RPMI7951 (cell line): ENCODE measurements around the gene STRADB. TPM values are rescaled to one million over a fixed set of nuclear protein-coding genes. Genes with fewer than 3 reads are reported as not detected.
"Not testable (repeated sequence)": the region's sequence is repeated elsewhere in the genome, so short reads cannot be mapped to it uniquely, and the experiment has no call there.

Source experiments
- DNase-seq: peaks from one replicate; pipeline ENCODE4 v3.0.0-alpha.2; 2012; ENCODE audit warnings: low read depth
- total RNA-seq: library from RNA; depleted of rRNA; stranded (reverse); fragments of >200 nt; shearing (Covaris generic); gene quantifications from 2 replicates; pipeline ENCODE4 v1.2.3, GENCODE V29; 2014; rRNA removed

Gene STRADB, protein sequence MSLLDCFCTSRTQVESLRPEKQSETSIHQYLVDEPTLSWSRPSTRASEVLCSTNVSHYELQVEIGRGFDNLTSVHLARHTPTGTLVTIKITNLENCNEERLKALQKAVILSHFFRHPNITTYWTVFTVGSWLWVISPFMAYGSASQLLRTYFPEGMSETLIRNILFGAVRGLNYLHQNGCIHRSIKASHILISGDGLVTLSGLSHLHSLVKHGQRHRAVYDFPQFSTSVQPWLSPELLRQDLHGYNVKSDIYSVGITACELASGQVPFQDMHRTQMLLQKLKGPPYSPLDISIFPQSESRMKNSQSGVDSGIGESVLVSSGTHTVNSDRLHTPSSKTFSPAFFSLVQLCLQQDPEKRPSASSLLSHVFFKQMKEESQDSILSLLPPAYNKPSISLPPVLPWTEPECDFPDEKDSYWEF
- total RNA-seq, result 61.0 and 83.4 TPM in 2 replicates

DNA sequence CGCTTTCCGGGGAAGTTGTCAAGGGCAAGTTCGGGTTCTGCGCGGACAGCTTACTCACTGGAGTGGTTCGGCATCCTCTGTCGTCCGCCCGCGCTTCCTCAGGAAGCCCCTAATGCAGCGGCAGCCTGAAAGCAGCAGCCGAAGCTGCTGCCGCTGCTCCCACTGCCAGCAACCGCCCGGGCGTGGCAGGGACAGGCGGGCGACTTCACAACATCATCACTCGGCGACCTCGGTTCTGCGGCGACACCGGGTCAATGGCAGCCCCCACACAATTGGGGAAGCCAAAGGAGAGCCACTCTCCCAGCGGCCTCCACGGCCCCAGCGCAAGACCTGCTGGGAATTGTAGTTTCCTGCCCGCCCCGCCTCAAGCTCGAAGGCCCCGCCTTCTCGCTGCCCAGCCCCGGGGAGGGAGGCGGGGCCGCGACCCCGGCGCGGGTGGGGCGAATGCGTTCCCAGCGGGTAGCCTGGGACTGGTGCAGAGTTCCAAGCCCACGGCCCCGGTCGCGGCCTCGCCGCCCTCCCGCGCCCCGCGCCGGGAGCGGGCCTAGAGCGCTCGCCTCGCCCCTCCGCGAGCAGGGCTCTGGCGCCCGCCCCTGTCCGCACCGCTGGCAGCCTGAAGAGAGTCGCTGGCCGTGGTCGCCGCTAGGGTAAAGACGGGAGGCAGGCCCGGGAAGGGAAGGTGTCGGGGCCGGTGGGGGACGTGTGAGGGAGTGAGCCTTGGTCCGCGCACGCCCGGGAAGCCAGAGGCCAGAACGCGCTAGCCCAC is at the start of gene STRADB, which contains the start of gene TRAK2:
TSS of gene STRADB (plus strand) at position 449 of the 766 bp plus-strand sequence. CDS start 3,101 bp downstream, outside the sequence.
TSS of gene TRAK2 (minus strand) at position 167 of the 766 bp plus-strand sequence. CDS start 30,951 bp downstream, outside the sequence.
- DNase-seq, result peak; percentile 95

DNA sequence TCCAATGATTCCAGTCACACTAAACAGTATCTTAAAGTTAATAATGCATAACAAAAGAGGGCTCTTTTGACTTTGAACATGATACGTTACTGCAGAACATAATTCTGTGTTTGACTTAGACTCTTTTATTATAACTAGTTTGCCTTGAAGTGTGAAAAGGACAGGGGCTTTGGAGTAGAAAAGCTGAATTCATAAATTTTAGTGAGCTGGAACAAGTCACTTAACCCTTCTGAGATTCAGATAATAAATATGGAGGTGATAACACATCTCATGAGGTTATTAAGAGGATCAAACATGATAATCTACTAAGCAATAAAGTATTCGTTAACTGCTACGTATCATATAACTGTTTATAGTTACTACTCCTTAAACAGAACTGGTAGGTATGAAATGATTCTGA is 49.7 kb upstream of the STRADB start:
- DNase-seq, result no peak

DNA sequence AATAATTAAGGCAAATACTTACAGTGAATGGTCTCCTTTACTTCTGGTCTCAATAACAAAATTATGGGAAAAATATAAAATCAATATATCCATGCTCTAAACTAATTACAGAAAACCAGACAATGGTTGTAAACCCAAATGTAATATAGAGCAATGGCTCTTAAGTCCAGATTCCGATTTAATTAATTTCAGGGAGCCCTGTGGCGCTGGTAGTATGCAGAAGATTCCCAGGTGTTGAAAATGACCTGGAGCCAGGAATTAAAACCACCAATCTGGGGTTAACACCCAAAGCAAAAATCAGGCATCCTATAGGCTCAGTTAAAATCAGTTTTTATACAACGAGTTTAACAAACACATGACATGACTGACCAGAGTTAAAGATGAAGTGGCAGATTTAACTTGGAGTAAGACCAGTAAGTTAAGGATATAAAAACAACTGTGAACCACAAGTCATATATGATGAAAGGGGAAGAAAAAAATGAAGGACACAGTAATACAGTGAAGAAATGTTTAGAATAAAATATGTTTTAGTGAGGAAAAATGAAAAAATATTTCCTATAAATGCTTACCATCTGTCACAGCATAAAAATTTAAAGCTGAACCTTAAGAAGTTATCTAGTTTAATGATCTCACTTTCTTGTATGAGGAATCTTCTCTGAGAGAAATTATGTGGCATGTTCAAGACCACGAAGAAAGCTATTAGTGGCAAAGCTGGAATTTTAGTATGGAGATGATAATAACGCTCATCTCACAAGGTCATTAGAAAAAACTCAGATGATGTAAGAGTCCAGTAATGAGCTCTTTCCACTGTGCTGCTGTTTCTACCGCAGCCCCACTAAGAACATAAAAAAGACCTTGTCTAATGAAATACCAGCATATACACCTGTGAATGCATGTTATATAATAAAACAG is 48.6 kb upstream of the STRADB start:
- DNase-seq, result peak; percentile 29

DNA sequence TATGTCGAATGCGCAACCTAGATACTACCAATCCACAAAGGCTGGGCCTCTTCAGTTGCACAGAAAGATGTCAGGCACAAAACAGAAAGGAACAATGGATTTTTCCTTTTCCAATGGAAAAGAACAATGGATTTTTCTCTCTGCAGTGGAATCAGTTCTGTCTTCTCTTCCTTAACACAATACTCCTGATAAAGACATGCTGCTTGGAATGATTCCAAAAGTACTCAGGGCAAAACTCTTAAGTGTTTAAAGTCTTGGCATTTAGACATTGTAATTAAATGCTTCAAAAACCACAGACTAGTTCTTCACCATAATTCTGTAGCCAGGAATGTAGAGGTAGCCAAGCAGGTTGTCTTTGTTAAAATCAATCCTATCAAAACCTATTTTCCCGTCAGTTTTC is 47.7 kb upstream of the STRADB start:
- DNase-seq, result peak; percentile 81

DNA sequence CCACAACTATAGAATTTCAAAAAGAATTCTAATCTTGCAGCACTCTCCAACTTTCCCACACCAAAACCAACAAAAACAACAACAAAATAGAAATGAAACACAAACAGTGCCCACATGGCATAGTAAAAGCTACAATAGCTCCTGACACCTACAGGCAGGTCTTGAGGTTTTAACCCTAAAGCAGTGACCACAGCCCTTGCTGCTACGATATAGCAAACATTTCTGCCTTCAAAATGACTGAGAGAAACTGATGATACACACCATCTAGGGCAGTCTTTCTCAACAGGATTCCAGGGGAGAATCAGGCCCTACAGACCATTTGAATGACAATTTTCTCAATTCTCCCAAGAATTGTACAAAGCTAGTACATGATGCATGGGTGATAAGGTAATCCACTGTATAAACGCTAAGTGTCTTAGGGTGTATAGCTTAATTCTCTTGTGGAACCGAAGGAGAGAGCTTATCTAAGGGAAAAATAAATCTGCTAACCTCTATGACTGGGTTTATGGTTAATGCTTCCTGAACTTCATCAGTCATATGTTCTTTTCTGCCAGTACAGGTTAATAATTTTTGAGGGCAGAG is 46.8 kb upstream of the STRADB start:
- DNase-seq, result no peak

DNA sequence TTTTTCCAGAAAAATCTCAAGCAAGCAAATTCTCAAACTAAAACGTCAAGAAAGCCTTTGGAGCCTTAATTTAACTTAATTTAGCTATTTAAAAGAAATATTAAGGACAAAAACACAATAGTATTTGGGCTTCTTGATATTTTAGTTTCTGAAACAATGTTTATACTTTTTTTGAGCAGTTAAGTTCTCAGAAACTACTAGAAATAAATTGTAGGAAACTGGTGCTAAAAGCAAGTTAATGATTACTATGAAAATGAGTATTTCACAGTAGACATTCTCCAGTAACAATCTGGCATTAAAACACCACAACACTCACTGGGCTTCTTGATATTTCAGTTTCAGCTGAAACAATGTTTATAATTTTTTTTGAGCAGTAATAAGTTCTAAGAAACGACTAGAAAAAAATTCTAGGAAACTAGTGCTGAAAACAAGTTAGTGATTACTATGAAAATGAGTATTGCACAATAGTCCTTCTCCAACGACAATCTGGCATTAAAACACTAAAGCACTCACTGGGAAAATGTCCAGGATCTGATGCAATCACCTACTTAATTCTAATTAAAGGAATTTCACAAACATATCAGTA is 45.4 kb upstream of the STRADB start:
- peak; percentile 69 for DNase-seq

DNA sequence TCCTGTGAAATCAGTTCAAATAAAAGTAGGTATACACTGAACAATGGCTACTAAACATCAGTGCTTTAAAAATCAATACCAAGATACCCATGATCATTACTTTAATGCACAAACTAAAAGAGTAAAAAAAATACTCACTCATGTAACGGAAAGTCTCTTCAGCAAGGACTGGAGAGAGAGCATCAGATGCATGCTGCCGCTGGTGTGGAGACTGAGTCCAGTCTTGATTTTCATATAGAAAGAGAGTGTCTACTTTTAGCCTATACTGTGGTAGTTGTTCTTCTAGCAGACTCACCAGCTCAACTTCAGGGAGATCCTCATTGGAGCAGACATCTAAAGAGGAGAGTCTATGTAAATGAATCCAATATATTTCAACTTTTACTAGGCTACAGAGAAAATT is 44.3 kb upstream of the STRADB start:
- DNase-seq, result no peak

DNA sequence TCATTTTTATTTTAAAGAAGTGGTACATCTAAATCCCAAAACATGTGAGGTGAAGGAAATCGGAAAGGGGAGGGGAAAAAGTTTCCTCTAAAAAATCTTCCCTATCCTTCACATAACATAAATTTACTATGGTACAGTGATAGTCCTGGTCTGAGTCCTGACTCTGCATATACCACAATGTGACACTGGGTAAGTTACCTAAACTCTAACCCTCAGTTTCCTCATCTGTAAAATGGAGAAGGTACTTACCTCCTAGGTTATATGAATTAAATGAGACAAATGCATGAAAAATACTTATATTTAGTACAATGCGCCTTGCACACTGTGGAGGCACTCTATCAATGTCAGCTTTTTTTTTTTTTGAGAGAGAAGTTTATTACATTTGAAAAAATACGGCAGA is 42.6 kb upstream of the STRADB start:
- DNase-seq, result no peak

DNA sequence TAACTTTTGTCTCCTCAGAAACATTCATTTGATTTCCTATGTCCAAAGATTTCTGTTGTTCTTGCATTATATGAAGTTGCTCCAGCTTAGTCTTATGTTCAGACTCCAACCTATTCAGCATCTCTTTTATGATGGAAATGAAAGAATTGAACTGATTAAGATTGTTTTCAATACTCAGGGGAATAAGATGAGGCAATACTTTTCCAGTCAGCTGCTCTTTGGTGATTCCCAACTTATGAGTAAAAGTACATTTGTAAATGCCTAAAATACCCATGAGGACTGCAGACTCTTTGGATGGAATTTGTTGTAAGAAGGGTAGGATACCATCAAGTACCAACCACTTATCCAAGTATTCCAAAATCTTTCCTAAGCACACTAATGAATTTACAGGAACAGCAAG is 40.1 kb upstream of the STRADB start:
- DNase-seq, result no peak

DNA sequence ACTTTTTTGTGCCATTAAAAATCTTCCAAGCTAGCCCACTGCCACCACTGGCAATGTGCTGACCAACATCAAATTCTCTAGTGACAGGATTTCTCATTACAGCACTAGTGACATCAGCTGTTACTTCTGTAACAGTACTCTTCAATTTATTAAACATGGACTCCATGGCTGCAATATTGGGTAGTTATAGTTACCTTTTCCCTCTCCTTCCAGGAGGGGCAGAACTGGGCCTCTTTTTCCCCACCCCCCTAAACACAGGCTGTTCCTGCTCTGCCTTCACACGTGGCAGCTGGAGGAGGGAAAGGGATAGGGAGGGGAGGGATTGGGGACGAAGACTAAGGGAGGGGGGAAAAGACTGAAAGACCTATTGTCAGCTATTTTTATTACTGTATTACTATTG is 38.4 kb upstream of the STRADB start:
- DNase-seq, result no peak

DNA sequence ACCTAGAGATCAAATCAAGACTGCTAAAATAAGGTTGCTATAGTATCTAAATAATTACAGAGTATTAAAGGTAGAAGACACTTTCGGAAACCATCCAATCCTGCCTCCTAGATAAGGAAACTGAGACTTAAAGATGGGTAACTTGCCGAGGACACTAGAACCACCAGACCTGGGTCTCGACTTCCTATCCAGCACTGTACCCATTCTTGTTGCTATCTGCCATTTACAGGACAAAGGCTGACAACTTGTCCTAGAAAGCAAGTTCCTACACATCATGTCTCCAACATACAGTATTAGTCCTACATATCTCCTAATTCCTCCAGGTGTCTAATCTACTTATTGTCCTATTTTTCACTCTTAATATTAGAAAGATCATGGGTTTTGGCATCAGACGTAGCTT is 38.0 kb upstream of the STRADB start:
- no peak for DNase-seq

DNA sequence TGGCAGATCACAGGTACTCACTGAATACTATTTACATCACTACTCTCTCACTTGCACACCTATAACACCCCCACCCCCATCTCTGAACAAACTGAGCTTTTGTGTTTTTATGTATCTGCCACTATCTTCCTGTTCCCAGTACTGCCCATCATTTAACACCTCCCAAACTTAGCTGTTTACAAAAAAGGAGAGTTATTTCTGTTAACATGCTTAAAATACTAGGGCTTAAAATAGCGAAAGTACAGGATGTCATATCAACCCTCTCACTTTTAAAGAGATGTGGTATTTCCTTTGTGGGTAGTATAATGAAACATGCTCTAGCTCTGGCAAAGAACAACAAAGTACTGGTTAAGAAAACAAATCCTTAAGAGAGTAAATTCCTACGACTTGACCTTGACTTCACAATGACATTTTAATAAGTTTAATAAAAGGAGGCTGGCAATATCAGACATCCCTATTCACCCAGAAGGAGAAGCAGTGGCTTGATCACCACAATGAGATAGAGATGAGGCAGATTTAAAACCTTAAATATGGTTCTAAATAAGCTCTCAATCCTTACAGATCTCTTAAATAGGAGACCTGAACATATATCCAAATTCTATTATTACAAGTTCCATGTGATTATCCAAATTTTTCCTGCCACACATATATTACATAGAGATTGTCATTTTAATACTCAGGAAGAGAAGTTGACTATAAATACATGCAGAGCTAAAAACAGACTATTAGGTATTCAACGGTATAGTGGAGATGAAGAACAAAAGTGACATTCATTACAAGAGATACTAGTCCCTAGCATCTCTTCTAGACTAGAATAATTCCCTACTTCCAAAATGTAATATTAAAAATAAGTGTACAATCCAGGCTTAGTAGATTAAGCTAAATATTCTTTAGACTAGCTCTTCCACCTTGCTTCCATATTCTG is 37.2 kb upstream of the STRADB start:
- peak; percentile 38 for DNase-seq

DNA sequence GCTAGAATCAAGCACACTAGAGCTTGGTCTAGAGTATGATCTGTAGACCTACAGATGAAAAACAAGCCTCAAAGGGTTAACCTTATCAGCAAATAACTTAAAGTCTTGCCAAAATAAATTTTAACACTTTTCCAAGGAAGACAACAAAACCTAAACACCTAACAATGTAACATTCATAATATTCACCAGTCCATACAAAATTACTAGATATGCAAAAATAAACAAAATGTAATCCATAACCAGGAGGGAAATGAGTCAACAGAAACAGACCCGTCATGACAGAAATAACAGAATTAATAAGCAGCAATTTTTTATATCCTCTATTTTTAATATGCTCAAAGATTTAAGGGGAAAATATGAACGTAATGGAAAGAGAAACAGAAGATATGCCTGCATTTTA is 36.4 kb upstream of the STRADB start:
- no peak for DNase-seq

DNA sequence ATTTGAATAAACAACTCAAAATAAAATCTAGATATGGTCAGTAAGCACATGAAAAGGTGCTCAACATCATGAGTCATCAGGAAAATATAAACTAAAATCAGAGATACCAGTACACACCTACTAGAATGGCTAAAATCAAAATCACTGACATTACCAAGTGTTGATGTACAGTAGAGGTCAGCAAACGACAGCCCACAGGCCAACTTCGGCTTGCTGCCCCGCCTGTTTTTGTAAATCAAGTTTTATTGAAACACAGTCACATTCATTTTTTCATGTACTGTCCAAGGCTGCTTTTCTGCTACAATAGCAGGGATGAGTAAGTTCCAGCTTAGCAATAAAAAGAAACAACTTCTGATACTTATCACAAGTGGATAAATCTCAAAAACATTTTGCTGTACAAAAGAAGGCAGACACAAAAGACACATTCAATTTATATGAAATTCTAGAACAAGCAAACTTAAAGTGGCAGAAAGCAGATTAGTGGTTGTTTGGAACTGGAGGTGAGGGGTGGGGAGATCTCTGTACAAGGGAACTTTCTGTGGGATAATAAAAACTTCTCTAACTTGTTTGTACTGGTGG is 32.4 kb upstream of the STRADB start:
- DNase-seq, result peak; percentile 31

DNA sequence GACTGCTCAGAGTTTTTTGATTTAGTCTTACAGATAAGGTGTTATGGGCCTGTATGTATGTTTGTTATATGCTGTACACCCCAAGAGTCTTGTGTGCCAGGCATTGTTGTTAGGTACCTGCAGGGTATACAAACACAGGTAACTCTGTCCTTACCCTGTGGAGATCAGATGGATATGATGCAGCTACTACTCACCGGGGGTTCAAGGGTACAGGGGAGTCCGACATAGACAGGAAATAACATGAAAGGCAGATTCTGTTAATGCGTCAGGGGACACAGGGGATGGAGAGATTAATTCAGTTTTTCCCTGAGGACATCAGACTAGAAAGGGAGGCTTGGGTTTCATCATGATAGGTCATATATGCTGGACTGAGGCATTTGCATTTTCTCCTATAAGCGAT is 31.6 kb upstream of the STRADB start:
- DNase-seq, result no peak

DNA sequence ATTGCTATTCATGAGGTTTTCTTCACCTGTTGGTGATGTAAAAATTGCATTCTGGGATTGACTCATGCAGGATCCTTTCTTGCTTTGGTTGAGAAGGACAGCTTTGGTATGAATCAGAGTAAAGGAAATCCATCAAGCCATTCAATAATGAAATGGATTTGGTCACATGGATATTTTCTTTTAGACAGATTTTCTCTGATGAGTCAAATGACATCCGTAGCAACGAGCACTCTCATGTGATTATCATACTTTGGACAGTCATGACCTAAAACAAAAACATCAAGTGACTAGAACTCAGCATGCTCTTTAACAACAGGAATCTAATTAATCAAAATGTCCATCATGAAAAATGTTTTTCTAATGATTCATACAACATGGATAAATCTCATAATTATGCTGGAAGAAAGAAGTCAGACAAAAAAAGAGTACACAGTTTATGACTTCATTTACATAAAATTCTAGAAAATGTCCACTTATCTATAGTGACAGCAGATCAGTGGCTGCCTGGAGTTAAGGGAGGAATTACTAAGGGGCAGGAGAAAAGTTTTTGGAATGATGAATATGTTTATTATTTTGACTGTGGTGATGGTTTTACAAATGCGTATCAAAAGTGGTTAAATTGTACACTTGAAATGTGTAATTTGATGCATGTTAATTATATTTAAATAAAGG is 31.0 kb upstream of the STRADB start:
- peak; percentile 37 for DNase-seq

DNA sequence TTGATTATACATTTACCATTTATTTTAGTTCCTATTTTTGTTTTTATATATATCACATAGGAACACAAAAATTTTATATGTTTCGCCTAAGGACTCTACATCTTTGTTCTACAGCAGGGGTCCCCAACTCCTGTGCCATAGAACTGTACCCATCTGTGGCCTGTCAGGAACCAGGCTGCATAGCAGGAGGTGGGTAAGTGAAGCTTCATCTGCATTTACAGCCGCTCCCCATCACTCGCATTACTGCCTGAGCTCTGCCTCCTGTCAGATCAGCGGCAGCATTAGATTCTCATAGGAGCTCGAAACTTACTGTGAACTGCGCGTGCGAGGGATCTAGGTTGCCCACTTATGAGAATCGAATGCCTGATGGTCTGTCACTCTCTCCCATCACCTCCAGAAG is 25.6 kb upstream of the STRADB start:
- DNase-seq, result no peak

DNA sequence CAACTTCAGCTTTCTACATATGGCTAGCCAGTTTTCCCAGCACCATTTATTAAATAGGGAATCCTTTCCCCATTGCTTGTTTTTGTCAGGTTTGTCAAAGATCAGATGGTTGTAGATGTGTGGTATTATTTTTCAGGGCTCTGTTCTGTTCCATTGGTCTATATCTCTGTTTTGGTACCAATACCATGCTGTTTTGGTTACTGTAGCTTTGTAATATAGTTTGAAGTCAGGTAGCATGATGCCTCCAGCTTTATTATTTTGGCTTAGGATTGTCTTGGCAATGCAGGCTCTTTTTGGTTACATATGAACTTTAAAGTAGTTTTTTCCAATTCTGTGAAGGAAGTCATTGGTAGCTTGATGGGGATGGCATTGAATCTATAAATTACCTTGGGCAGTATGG is 23.2 kb upstream of the STRADB start:
- not testable (repeated sequence) for DNase-seq

DNA sequence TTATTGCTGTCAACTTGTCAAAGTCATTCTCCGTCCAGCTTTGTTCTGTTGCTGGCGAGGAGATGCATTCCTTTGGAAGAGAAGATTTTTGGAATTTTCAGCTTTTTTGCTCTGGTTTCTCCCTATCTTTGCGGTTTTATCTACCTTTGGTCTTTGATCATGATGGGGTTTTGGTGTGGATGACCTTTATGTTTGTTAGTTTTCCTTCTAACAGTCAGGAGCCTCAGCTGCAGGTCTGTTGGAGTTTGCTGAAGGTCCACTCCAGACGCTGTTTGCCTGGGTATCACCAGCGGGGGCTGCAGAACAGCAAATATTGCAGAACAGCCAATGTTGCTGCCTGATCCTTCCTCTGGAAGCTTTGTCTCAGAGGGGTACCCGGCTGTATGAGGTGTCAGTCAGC is 21.7 kb upstream of the STRADB start:
- not testable (repeated sequence) for DNase-seq
